HG03571 (cell line): Measurements from ENCODE around the gene RPS4Y1.
A peak's percentile ranks its signal among the peaks of the same experiment; 100 is the strongest.

Source experiments
- ATAC-seq: cut with Tn5 transposase; IDR thresholded peaks from one replicate; pipeline ENCODE4 v1.9.1; 2021; ENCODE audit not compliant: unreplicated experiment

The RPS4Y1 gene

GRCh38 chrY:2874211-2874610 is 32.8 kb downstream of the RPS4Y1 start:
- no peak for ATAC-seq

GRCh38 chrY:2883561-2883960 is 42.2 kb downstream of the RPS4Y1 start:
- no peak for ATAC-seq

- ATAC-seq, result no peak
Observed at GRCh38 chrY:2885880-2886279, 44.5 kb downstream of the RPS4Y1 start.

DNA sequence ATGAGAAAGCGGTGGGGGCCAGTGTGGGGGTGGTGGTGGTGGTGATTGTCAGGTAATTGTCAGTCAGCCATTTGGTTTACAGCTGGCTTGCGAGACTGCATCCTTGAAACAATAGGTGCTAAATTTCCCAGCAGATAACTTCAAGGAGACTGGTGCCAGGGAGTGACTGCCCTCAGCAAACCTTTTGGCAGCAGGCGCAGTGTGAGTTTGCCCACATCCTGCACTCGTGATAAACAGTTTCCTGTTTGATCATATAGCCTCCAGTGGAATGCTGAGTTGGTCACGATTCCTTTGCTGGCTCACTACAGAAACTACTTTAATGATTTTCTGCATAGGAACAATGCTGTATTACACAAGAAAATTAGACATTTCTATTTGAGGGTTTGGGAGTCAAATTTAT is 46.0 kb downstream of the RPS4Y1 start:
- peak; percentile 16 for ATAC-seq

GRCh38 chrY:2887955-2888354 is 46.6 kb downstream of the RPS4Y1 start:
- ATAC-seq, result peak; percentile 75

- ATAC-seq, result no peak
Observed at GRCh38 chrY:2893471-2893870, 52.1 kb downstream of the RPS4Y1 start.

DNA sequence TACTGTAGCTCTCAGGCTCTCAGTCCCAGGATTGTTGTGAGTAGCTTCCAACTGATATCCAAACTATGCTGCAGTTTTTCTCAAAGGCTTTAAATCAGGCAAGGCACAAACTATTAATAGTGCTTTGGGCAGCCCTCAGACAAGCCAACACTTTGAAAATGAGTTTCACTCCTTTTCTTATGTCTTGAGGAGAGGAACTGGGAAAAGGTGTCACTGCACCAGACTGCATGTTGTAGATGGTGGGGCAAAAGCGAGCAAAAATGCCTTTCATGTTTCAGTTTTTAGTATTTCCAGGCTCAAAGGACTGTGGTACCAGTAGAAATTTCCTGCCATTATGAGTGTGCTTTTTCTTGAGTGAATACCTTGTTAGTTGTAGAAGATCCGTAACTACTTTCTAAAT is 54.6 kb downstream of the RPS4Y1 start:
- ATAC-seq, result no peak

GRCh38 chrY:2907356-2907755 is 66.0 kb downstream of the RPS4Y1 start:
- no peak for ATAC-seq

- ATAC-seq, result no peak
Observed at GRCh38 chrY:2913066-2913815, 71.8 kb downstream of the RPS4Y1 start.
